IMR-90 (cell line): ENCODE results near the gene ADM5. TPM values are rescaled to one million over a fixed set of nuclear protein-coding genes. Genes with fewer than 3 reads are reported as not detected.

ENCODE experiments used
- ATAC-seq: fragments of 200-7000 bp; cut with Tn5 transposase; 2 replicates; pipeline ENCODE4 v1.9.1; 2020; ENCODE audit warnings: low read depth, mild to moderate bottlenecking, moderate library complexity
- BruUV-seq: library from RNA; stranded (reverse); fragments of 400-500 nt; replicated peaks from 2 replicates; lab custom pipeline; 2021; lab: Mats Ljungman, UMichigan
- CTCF ChIA-PET: fragments of 300-600 bp; formaldehyde crosslinking; extraction: SDS; loops from one replicate; lab custom pipeline; 2021; ENCODE audit warnings: antibody characterized with exemption; lab: Yijun Ruan, JAX
- POLR2A ChIA-PET: fragments of 300-600 bp; sonication (Branson Sonifier 250); formaldehyde crosslinking; loops from one replicate; lab custom pipeline; 2022; ENCODE audit warnings: antibody characterized with exemption; ENCODE audit not compliant: unreplicated experiment; lab: Charles Lee
- DNase-seq: peaks from one replicate; pipeline ENCODE4 v3.0.0; 2013
- H2AFZ ChIP-seq: replicated peaks from 2 replicates; pipeline ENCODE3; 2013; ENCODE audit warnings: low read length, mild to moderate bottlenecking; ENCODE audit not compliant: poor library complexity
- H2AK5ac ChIP-seq: 2 replicates; pipeline ENCODE4 v1.6.1; 2013; ENCODE audit warnings: low read depth, low read length, inconsistent platforms
- H2AK9ac ChIP-seq: replicated peaks from 2 replicates; pipeline ENCODE3; 2013; ENCODE audit warnings: mild to moderate bottlenecking, low read depth, low read length, moderate library complexity; ENCODE audit not compliant: poor library complexity
- H2BK120ac ChIP-seq: 2 replicates; pipeline ENCODE4 v1.6.1; 2013; ENCODE audit warnings: low read depth, low read length, inconsistent platforms
- H2BK15ac ChIP-seq: 3 replicates; pipeline ENCODE4 v1.6.1; 2013; ENCODE audit warnings: low read depth, low read length, inconsistent platforms
- H2BK20ac ChIP-seq: 2 replicates; pipeline ENCODE4 v1.6.1; 2013; ENCODE audit warnings: low read depth, mild to moderate bottlenecking, inconsistent platforms, low read length, moderate library complexity
- H2BK5ac ChIP-seq: 2 replicates; pipeline ENCODE4 v1.6.1; 2013; ENCODE audit warnings: mild to moderate bottlenecking, low read depth, low read length, inconsistent platforms; ENCODE audit not compliant: poor library complexity, severe bottlenecking
- H3K14ac ChIP-seq: replicated peaks from 2 replicates; pipeline ENCODE4 v1.6.1; 2013; ENCODE audit warnings: low read depth, low read length, inconsistent platforms
- H3K18ac ChIP-seq: 2 replicates; pipeline ENCODE4 v1.6.1; 2013; ENCODE audit warnings: low read depth, low read length, control low read depth
- H3K23ac ChIP-seq: 2 replicates; pipeline ENCODE4 v1.6.1; 2013; ENCODE audit warnings: low read depth, low read length, inconsistent platforms
- H3K27ac ChIP-seq: 2 replicates; pipeline ENCODE4 v1.5.1; 2013; ENCODE audit warnings: mild to moderate bottlenecking, control low read depth, low read length; ENCODE audit not compliant: insufficient read depth
- H3K27me3 ChIP-seq: 2 replicates; pipeline ENCODE4 v1.6.1; 2013; ENCODE audit warnings: low read length; ENCODE audit not compliant: control insufficient read depth, insufficient read depth
- H3K36me3 ChIP-seq: 2 replicates; pipeline ENCODE4 v1.6.1; 2013; ENCODE audit warnings: low read length, mixed read lengths; ENCODE audit not compliant: control insufficient read depth, insufficient read depth
- H3K4ac ChIP-seq: 2 replicates; pipeline ENCODE4 v1.6.1; 2013; ENCODE audit warnings: low read depth, low read length, inconsistent platforms
- H3K4me1 ChIP-seq: 2 replicates; pipeline ENCODE4 v1.6.1; 2013; ENCODE audit warnings: low read length, mixed read lengths; ENCODE audit not compliant: control insufficient read depth, insufficient read depth
- H3K4me2 ChIP-seq: 2 replicates; pipeline ENCODE4 v1.6.1; 2013; ENCODE audit warnings: low read depth, mild to moderate bottlenecking, control low read depth, low read length, moderate library complexity
- H3K4me3 ChIP-seq: 2 replicates; pipeline ENCODE4 v1.5.1; 2013; ENCODE audit warnings: low read depth, mild to moderate bottlenecking, control low read depth, low read length, moderate library complexity; ENCODE audit not compliant: insufficient read depth
- H3K56ac ChIP-seq: 2 replicates; pipeline ENCODE4 v1.6.1; 2013; ENCODE audit warnings: low read length, inconsistent platforms; ENCODE audit not compliant: insufficient read depth; ENCODE audit errors: extremely low read depth
- H3K79me1 ChIP-seq, 2 experiments: 2 replicates each; pipeline ENCODE4 v1.6.1; 2013; ENCODE audit warnings: low read length in 2 of 2, inconsistent platforms in 1 of 2, low read depth in 1 of 2
- H3K9ac ChIP-seq: 2 replicates; pipeline ENCODE4 v1.6.1; 2013; ENCODE audit warnings: low read depth, low read length, control low read depth
- H3K9me1 ChIP-seq: 2 replicates; pipeline ENCODE4 v1.6.1; 2013; ENCODE audit warnings: low read length, inconsistent platforms; ENCODE audit not compliant: insufficient read depth
- H3K9me3 ChIP-seq: 2 replicates; pipeline ENCODE4 v1.6.1; 2013; ENCODE audit warnings: low read length; ENCODE audit not compliant: control insufficient read depth, insufficient read depth
- H4K20me1 ChIP-seq: 2 replicates; pipeline ENCODE4 v1.6.1; 2013; ENCODE audit warnings: low read length, inconsistent platforms; ENCODE audit not compliant: insufficient read depth
- H4K5ac ChIP-seq: 2 replicates; pipeline ENCODE4 v1.6.1; 2013; ENCODE audit warnings: mild to moderate bottlenecking, low read depth, low read length, control low read depth
- H4K8ac ChIP-seq, 2 experiments: 2 replicates each; pipeline ENCODE4 v1.6.1; 2013; ENCODE audit warnings: low read depth in 2 of 2, low read length in 2 of 2, control low read depth in 1 of 2, inconsistent platforms in 1 of 2
- H4K91ac ChIP-seq: 2 replicates; pipeline ENCODE4 v1.6.1; 2013; ENCODE audit warnings: low read depth, low read length, inconsistent platforms; ENCODE audit not compliant: insufficient read depth
- POLR2A ChIP-seq: IDR thresholded peaks from 2 replicates; pipeline ENCODE4 v1.6.1; 2012; ENCODE audit warnings: mild to moderate bottlenecking, low read depth, low read length
- WGBS, 2 experiments: methylation state at CpG; one replicate each; pipeline versions ENCODE4 v1.1.5 to v1.1.7; 2013; ENCODE audit warnings: missing lambda C conversion rate in 2 of 2; ENCODE audit not compliant: insufficient read length in 1 of 2; ENCODE audit errors: extremely low coverage in 2 of 2; 5-methylcytosine and 5-hydroxymethylcytosine counted together
- dilution Hi-C: fragments of 300-500 bp; cut with HindIII; formaldehyde crosslinking; loops from one replicate; pipeline ENCODE4 v1.14.3; 2018; ENCODE audit warnings: low sequenced_read_pairs; ENCODE audit not compliant: unreplicated experiment
- in situ Hi-C: fragments of 300-500 bp; cut with MboI; formaldehyde crosslinking; loops from 3 replicates; pipeline ENCODE4 v1.14.3; 2019; ENCODE audit warnings: low sequenced_read_pairs, inconsistent platforms, mixed read lengths
- intact Hi-C: fragments of 100-400 bp; cut with micrococcal nuclease; formaldehyde crosslinking; loops from 2 replicates; pipeline ENCODE4 v1.10.0; 2022
- polyA plus RNA-seq, 3 experiments: library from polyadenylated mRNA; depleted of rRNA; stranded (reverse); fragments of >200 nt; gene quantifications; 2 replicates each; pipeline ENCODE4 v1.2.3, GENCODE V29; 2012; ENCODE audit warnings: low replicate concordance in 1 of 3
- total RNA-seq: library from RNA; depleted of rRNA; stranded (reverse); fragments of >200 nt; gene quantifications from 2 replicates; pipeline ENCODE4 v1.2.3, GENCODE V29; 2012
- TF ChIP-seq, protein P1 (sequence below): conservative IDR thresholded peaks from 2 replicates; pipeline ENCODE4 v1.5.1; 2012; ENCODE audit warnings: mild to moderate bottlenecking, low read depth, low read length, improper control_type of control experiment

The ADM5 gene
- total and polyA plus RNA-seq, 2 of the 4 experiments (the other 2 are of a cell fraction): 0.18 to 0.99 TPM

DNA sequence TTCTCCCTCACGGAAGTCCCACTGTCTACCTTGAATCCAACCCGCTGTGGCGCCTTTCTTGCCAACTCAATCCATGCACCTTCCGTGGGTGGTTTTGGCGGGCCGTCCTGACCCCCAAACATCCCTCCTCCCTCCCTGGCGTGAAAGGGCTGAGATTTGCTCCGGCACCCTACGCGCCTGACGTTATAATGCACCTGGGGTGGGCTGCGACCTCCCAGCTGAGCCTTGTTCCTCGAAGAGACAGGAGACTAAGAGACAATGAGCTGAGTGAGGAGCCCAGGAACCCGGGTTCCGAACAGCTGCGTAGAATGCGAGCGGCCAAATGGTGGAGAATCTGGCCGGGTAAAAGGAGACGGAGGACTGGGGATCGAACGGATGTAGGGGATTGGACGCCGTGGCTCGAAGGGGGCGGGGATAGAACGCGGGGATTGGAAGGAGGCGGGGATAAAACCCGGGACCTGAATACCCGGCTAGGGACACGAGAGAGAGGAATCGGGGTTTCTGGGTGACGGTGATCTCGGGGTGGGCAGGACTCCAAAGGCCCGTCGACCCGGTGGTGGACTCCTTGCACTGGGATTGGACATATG, 1.4 kb downstream of the ADM5 start, which contains the start of gene CPT1C:
Gene CPT1C, plus strand, starts transcription at position 461 of the 587 bp plus-strand sequence. CDS start 1,137 bp downstream, outside the sequence.
- peaks cover 15% of the 10 kb centered on the region for H4K20me1 ChIP-seq
- dilution Hi-C loops: no loop called here
- WGBS, 2 experiments: 0% methylated on average over 5 of the region's 38 CpGs; no CpG with 5 or more reads in 1 of the 2 experiments
- H3K9me1 ChIP-seq: peaks cover 5% of the 10 kb centered on the region; the same call in 1 of the 2 replicates
- POLR2A ChIA-PET: interaction anchor here (0.6 to 1.0 kb wide), 3 partner anchors 14 to 112 kb away, joined by 4 to 8 read pairs (median 7); partner anchors contain the start of gene PRMT1
- TF ChIP-seq, protein P1, sequence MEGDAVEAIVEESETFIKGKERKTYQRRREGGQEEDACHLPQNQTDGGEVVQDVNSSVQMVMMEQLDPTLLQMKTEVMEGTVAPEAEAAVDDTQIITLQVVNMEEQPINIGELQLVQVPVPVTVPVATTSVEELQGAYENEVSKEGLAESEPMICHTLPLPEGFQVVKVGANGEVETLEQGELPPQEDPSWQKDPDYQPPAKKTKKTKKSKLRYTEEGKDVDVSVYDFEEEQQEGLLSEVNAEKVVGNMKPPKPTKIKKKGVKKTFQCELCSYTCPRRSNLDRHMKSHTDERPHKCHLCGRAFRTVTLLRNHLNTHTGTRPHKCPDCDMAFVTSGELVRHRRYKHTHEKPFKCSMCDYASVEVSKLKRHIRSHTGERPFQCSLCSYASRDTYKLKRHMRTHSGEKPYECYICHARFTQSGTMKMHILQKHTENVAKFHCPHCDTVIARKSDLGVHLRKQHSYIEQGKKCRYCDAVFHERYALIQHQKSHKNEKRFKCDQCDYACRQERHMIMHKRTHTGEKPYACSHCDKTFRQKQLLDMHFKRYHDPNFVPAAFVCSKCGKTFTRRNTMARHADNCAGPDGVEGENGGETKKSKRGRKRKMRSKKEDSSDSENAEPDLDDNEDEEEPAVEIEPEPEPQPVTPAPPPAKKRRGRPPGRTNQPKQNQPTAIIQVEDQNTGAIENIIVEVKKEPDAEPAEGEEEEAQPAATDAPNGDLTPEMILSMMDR: no peak
- TF ChIP-seq POLR2A: peak; percentile 73; the same call in 1 of the 2 replicates
- peak within 1 kb of the TSS; percentile 67 for H3K18ac ChIP-seq
- CTCF ChIA-PET: no interaction called here
- peak within 1 kb of the TSS; percentile 89 for H4K5ac ChIP-seq
- H2BK15ac ChIP-seq: no peak within 1 kb of the TSS; the same call in 2 of the 3 replicates
- peak within 1 kb of the TSS; percentile 72 for H2BK120ac ChIP-seq
- H4K91ac ChIP-seq: peak within 1 kb of the TSS; percentile 94
- H2BK20ac ChIP-seq: peak within 1 kb of the TSS; percentile 22; the same call in 1 of the 2 replicates
- peak; percentile 79 for DNase-seq
- H3K4me2 ChIP-seq: peak within 1 kb of the TSS; percentile 96
- peak within 1 kb of the TSS; percentile 62 for H2BK5ac ChIP-seq
- no TSS peak for BruUV-seq
- peak within 1 kb of the TSS; percentile 66 for H3K27ac ChIP-seq
- H2AK5ac ChIP-seq: peak within 1 kb of the TSS; percentile 88
- H4K8ac ChIP-seq: peak within 1 kb of the TSS; percentile 98 to 99
- peaks cover 6 to 44% of the 10 kb centered on the region in 2 experiments; a peak in 3 of 4 replicates for H3K79me1 ChIP-seq
- H3K4me3 ChIP-seq: peak within 1 kb of the TSS; percentile 69
- ATAC-seq: peak; percentile 93
- peak within 1 kb of the TSS; percentile 98 for H3K14ac ChIP-seq
- peaks cover 9% of the 10 kb centered on the region for H3K4me1 ChIP-seq
- peak within 1 kb of the TSS; percentile 74 for H3K4ac ChIP-seq
- no peaks in the 10 kb centered on the region for H3K9me3 ChIP-seq
- intact Hi-C loops: loop anchor here (2.0 to 5.0 kb wide), 2 partner anchors 76 to 112 kb away; partner anchors contain the start of gene AP2A1
- peak within 1 kb of the TSS; percentile 96 for H2AFZ ChIP-seq
- peak within 1 kb of the TSS; percentile 92 for H2AK9ac ChIP-seq
- peak within 1 kb of the TSS; percentile 50 for H3K56ac ChIP-seq
- in situ Hi-C loops: no loop called here
- H3K27me3 ChIP-seq: no peaks in the 10 kb centered on the region
- H3K36me3 ChIP-seq: peaks cover 19% of the 10 kb centered on the region
- H3K9ac ChIP-seq: peak within 1 kb of the TSS; percentile 76
- H3K23ac ChIP-seq: peak within 1 kb of the TSS; percentile 90
